GM12874 (cell line): Measurements from ENCODE around the gene DNAJB8.

Source experiments
- CTCF ChIP-seq: IDR thresholded peaks from 2 replicates; pipeline ENCODE4 v1.5.1; 2011; ENCODE audit warnings: low read depth, mild to moderate bottlenecking, control low read depth, low read length, moderate library complexity; ENCODE audit not compliant: insufficient read depth

Gene DNAJB8

GRCh38 chr3:128498127-128498626, 31.5 kb upstream of the DNAJB8 start:
- no peak for TF ChIP-seq CTCF

- peak; percentile 78 for TF ChIP-seq CTCF
Observed at GRCh38 chr3:128497305-128498126, 30.8 kb upstream of the DNAJB8 start.

GRCh38 chr3:128496602-128497304, 30.1 kb upstream of the DNAJB8 start:
- TF ChIP-seq CTCF = no peak

GRCh38 chr3:128496019-128496601, 29.4 kb upstream of the DNAJB8 start:
- no peak for TF ChIP-seq CTCF

- TF ChIP-seq CTCF = no peak
Observed at GRCh38 chr3:128495435-128495970, 28.8 kb upstream of the DNAJB8 start.

GRCh38 chr3:128494367-128494650, 27.6 kb upstream of the DNAJB8 start:
- TF ChIP-seq CTCF = no peak

- no peak for TF ChIP-seq CTCF
Observed at GRCh38 chr3:128493570-128494366, 27.1 kb upstream of the DNAJB8 start.
